K562 (cell line): ENCODE results near the gene SELENOO. TPM values are rescaled to one million over a fixed set of nuclear protein-coding genes. Genes with fewer than 3 reads are reported as not detected.

Experiments used
- ATAC-seq: fragments of 200-7000 bp; cut with Tn5 transposase; 3 replicates; pipeline ENCODE4 v1.9.1; 2020; ENCODE audit warnings: moderate library complexity
- BruUV-seq: library from RNA; stranded (reverse); fragments of 400-500 nt; replicated peaks from 2 replicates; lab custom pipeline; 2021; lab: Mats Ljungman, UMichigan
- CTCF ChIA-PET: fragments of 300-600 bp; formaldehyde crosslinking; extraction: SDS; loops from one replicate; lab custom pipeline; 2021; ENCODE audit warnings: low intra/inter-chr PET ratio; lab: Yijun Ruan, JAX
- POLR2A ChIA-PET: fragments of 300-600, 350-650 bp; sonication (Branson Sonifier 250); formaldehyde crosslinking; extraction: SDS; loops from one replicate; lab custom pipeline; 2021; ENCODE audit warnings: antibody characterized with exemption, inconsistent platforms; lab: Yijun Ruan, JAX
- DNase-seq, 4 experiments: peaks; one replicate each; pipeline versions ENCODE4 v3.0.0 to v3.0.0-alpha.2; 2011 to 2018; ENCODE audit warnings: low spot score in 3 of 4, mixed read lengths in 3 of 4; ENCODE audit errors: extremely low read depth in 1 of 4
- FAIRE-seq: peaks from 2 replicates; lab custom pipeline; 2011; peaks lifted over from hg19 to GRCh38; lab: Jason Lieb, UNC
- H2AFZ ChIP-seq: 2 replicates; pipeline ENCODE4 v1.6.0; 2011; ENCODE audit warnings: low read depth, low read length, control low read depth, inconsistent platforms
- H3K27ac ChIP-seq: fragments of 200-600 bp; 3 replicates; pipeline ENCODE4 v1.8.0; 2011; ENCODE audit warnings: low read depth, mild to moderate bottlenecking, control low read depth, inconsistent platforms, low read length, moderate library complexity, mixed read lengths; ENCODE audit errors: extremely low read depth
- H3K27me3 ChIP-seq, 2 experiments: fragments of 300-600 bp in 1 of 2; 2 replicates in 1 of 2; 3 replicates in 1 of 2; pipeline versions ENCODE4 v1.6.0 to v1.8.0; 2011; ENCODE audit warnings: inconsistent platforms in 2 of 2, low read length in 2 of 2, mild to moderate bottlenecking in 1 of 2, mixed read lengths in 1 of 2, moderate library complexity in 1 of 2; ENCODE audit not compliant: control insufficient read depth in 2 of 2, insufficient read depth in 2 of 2
- H3K36me3 ChIP-seq: fragments of 300-600 bp; 3 replicates; pipeline ENCODE4 v1.8.0; 2011; ENCODE audit warnings: mild to moderate bottlenecking, low read length, inconsistent platforms; ENCODE audit not compliant: control insufficient read depth, insufficient read depth
- H3K4me1 ChIP-seq, 2 experiments: fragments of 200-600 bp in 1 of 2; replicated peaks in 1 of 2; 2 replicates in 1 of 2; 3 replicates in 1 of 2; pipeline versions ENCODE4 v1.5.1 to v1.8.0; 2011; ENCODE audit warnings: inconsistent platforms in 2 of 2, low read length in 2 of 2, mild to moderate bottlenecking in 1 of 2, mixed read lengths in 1 of 2, moderate library complexity in 1 of 2; ENCODE audit not compliant: control insufficient read depth in 2 of 2, insufficient read depth in 2 of 2
- H3K4me2 ChIP-seq: 2 replicates; pipeline ENCODE4 v1.6.1; 2011; ENCODE audit warnings: low read length, control low read depth, inconsistent platforms, mixed read lengths; ENCODE audit not compliant: insufficient read depth
- H3K4me3 ChIP-seq: fragments of 200-600 bp; sonication (generic), shearing (Covaris generic); 2 replicates; pipeline ENCODE4 v1.5.1; 2016; ENCODE audit warnings: control low read depth, inconsistent platforms
- H3K79me2 ChIP-seq: fragments of 200-600 bp; 3 replicates; pipeline ENCODE4 v1.8.0; 2011; ENCODE audit warnings: low read length, inconsistent platforms; ENCODE audit not compliant: control insufficient read depth, insufficient read depth
- H3K9ac ChIP-seq, 2 experiments: 2 replicates each; pipeline versions ENCODE4 v1.6.0 to v1.6.1; 2011; ENCODE audit warnings: low read depth in 2 of 2, low read length in 2 of 2, control low read depth in 1 of 2, inconsistent platforms in 1 of 2, mild to moderate bottlenecking in 1 of 2, mixed read lengths in 1 of 2; ENCODE audit not compliant: insufficient read depth in 1 of 2
- H3K9me1 ChIP-seq: one replicate; pipeline ENCODE4 v1.6.0; 2011; ENCODE audit warnings: inconsistent platforms, mild to moderate bottlenecking, low read length, moderate library complexity; ENCODE audit not compliant: control insufficient read depth, insufficient read depth
- H3K9me3 ChIP-seq: replicated peaks from 2 replicates; pipeline ENCODE4 v1.5.1; 2011; ENCODE audit warnings: low read depth, low read length, inconsistent platforms; ENCODE audit not compliant: control insufficient read depth, insufficient read depth
- H4K20me1 ChIP-seq: replicated peaks from 2 replicates; pipeline ENCODE4 v1.6.1; 2011; ENCODE audit warnings: low read length, inconsistent platforms, mixed read lengths; ENCODE audit not compliant: control insufficient read depth, insufficient read depth
- BRD9 ChIP-seq: fragments of 450-650 bp; IDR thresholded peaks from 2 replicates; pipeline ENCODE4 v1.6.1; 2018; ENCODE audit warnings: low read depth; ENCODE audit not compliant: partially characterized antibody
- KLF13 ChIP-seq: fragments of 450-650 bp; IDR thresholded peaks from 2 replicates; pipeline ENCODE4 v1.6.1; 2016; ENCODE audit warnings: missing genetic modification characterization, low read depth, mild to moderate bottlenecking, missing compliant biosample characterization, moderate library complexity, borderline replicate concordance
- NFRKB ChIP-seq: fragments of 450-650 bp; IDR thresholded peaks from 2 replicates; pipeline ENCODE4 v1.6.1; 2016; ENCODE audit warnings: low read depth
- RBBP5 ChIP-seq: fragments of 200-600 bp; sonication (generic); IDR thresholded peaks from 2 replicates; pipeline ENCODE4 v1.6.1; 2012; ENCODE audit warnings: borderline replicate concordance, mild to moderate bottlenecking, low read length, control low read depth, inconsistent platforms; ENCODE audit not compliant: insufficient read depth, poor library complexity, severe bottlenecking
- WGBS: fragments of 100-300 bp; shearing (Covaris generic); methylation state at CpG from one replicate; pipeline ENCODE4 v1.1.6; 2016; ENCODE audit warnings: low coverage, mixed read lengths; ENCODE audit not compliant: insufficient coverage; ENCODE audit errors: missing lambda C conversion rate; 5-methylcytosine and 5-hydroxymethylcytosine counted together
- in situ Hi-C: fragments of 300-500 bp; cut with MboI; formaldehyde crosslinking; loops from 4 replicates; pipeline ENCODE4 v1.15.0; 2018; ENCODE audit warnings: inconsistent platforms, mixed read lengths
- intact Hi-C: fragments of 100-400 bp; cut with micrococcal nuclease; formaldehyde crosslinking; loops from 2 replicates; pipeline ENCODE4 v1.14.2; 2022
- polyA plus RNA-seq, 8 experiments: library from polyadenylated mRNA; depleted of rRNA in 4 of 8; stranded (reverse) in 5 of 8; unstranded in 3 of 8; fragments of >200 nt; fragmentation: Nextera tagmentation in 2 of 8; fragmentation: Illumina TruSeq in 1 of 8; extraction: Ambion mirVana in 2 of 8; extraction: Trizol in 1 of 8; gene quantifications; 2 replicates each; pipeline versions ENCODE4 v1.2.1 to v1.2.3, GENCODE V29; 2011 to 2014; ENCODE audit warnings: inconsistent platforms in 1 of 8, missing spikeins in 1 of 8
- total RNA-seq, 7 experiments: library from RNA; depleted of rRNA in 6 of 7; stranded (reverse); fragments of >200 nt in 6 of 7; fragmentation: Illumina TruSeq in 2 of 7; extraction: Trizol in 2 of 7; gene quantifications; 2 replicates each; pipeline versions ENCODE4 v1.2.1 to v1.2.3, GENCODE V29; 2011 to 2021; ENCODE audit warnings: low replicate concordance in 1 of 7
- TF ChIP-seq, protein P1 (sequence below), 2 experiments: fragments of 450-650 bp; formaldehyde crosslinking in 1 of 2; IDR thresholded peaks; 2 replicates each; pipeline versions ENCODE4 v1.4.0 to v1.6.1; 2014 to 2020; ENCODE audit warnings: mild to moderate bottlenecking in 2 of 2, borderline replicate concordance in 1 of 2, low read depth in 1 of 2
- TF ChIP-seq, protein P2 (sequence below): fragments of 250-450 bp; sonication (Bioruptor Pico); IDR thresholded peaks from 2 replicates; pipeline ENCODE4 v1.5.0; 2021
- TF ChIP-seq, protein P3 (sequence below): fragments of 200-800 bp; sonication (Bioruptor generic); IDR thresholded peaks from 2 replicates; pipeline ENCODE4 v1.6.1; 2017; ENCODE audit warnings: missing genetic modification characterization, missing compliant biosample characterization

The SELENOO gene
- total and polyA plus RNA-seq, 9 of the 15 experiments (the other 6 are each of a cell fraction or from before 2014, with no cell fraction given) = 0.37 to 24.9 (median 8.3) TPM

DNA sequence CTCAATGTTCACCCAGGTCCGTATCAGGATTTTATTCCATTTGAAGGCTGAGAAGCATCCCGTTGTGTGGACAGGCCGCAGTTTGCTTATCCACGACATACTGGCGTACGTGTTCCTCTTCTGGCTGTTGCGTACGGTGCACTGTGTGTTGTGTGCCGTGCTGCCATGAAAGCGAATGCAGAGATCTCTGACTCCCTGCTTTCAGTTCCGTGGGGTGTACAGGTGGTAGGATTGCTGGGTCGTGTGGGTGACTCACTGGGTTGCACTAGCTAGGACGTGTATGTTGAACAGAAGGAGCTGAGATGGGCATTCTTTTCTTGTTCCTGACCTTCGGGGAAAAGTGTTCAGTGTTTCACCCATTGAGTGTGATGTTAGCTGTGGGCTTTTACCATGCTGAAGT is 10.3 kb downstream of the SELENOO start:
- in situ Hi-C loops = loop anchor here (5.0 kb wide), 1 partner anchor 69 kb away; no protein-coding TSS in a partner anchor
- FAIRE-seq = no peak
- TF ChIP-seq, protein P1, sequence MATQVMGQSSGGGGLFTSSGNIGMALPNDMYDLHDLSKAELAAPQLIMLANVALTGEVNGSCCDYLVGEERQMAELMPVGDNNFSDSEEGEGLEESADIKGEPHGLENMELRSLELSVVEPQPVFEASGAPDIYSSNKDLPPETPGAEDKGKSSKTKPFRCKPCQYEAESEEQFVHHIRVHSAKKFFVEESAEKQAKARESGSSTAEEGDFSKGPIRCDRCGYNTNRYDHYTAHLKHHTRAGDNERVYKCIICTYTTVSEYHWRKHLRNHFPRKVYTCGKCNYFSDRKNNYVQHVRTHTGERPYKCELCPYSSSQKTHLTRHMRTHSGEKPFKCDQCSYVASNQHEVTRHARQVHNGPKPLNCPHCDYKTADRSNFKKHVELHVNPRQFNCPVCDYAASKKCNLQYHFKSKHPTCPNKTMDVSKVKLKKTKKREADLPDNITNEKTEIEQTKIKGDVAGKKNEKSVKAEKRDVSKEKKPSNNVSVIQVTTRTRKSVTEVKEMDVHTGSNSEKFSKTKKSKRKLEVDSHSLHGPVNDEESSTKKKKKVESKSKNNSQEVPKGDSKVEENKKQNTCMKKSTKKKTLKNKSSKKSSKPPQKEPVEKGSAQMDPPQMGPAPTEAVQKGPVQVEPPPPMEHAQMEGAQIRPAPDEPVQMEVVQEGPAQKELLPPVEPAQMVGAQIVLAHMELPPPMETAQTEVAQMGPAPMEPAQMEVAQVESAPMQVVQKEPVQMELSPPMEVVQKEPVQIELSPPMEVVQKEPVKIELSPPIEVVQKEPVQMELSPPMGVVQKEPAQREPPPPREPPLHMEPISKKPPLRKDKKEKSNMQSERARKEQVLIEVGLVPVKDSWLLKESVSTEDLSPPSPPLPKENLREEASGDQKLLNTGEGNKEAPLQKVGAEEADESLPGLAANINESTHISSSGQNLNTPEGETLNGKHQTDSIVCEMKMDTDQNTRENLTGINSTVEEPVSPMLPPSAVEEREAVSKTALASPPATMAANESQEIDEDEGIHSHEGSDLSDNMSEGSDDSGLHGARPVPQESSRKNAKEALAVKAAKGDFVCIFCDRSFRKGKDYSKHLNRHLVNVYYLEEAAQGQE (IDR thresholded peaks at IDR 0.05; ENCODE audit: borderline replicate concordance) = no peak
- TF ChIP-seq, protein P1 (CRISPR knock-in tag; IDR thresholded peaks at IDR 0.05; ENCODE audit: low read depth) = no peak
- TF ChIP-seq, protein P2, sequence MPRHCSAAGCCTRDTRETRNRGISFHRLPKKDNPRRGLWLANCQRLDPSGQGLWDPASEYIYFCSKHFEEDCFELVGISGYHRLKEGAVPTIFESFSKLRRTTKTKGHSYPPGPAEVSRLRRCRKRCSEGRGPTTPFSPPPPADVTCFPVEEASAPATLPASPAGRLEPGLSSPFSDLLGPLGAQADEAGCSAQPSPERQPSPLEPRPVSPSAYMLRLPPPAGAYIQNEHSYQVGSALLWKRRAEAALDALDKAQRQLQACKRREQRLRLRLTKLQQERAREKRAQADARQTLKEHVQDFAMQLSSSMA = no peak
- TF ChIP-seq KLF13 = no peak
- no peak for TF ChIP-seq NFRKB
- TF ChIP-seq, protein P3, sequence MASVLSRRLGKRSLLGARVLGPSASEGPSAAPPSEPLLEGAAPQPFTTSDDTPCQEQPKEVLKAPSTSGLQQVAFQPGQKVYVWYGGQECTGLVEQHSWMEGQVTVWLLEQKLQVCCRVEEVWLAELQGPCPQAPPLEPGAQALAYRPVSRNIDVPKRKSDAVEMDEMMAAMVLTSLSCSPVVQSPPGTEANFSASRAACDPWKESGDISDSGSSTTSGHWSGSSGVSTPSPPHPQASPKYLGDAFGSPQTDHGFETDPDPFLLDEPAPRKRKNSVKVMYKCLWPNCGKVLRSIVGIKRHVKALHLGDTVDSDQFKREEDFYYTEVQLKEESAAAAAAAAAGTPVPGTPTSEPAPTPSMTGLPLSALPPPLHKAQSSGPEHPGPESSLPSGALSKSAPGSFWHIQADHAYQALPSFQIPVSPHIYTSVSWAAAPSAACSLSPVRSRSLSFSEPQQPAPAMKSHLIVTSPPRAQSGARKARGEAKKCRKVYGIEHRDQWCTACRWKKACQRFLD (CRISPR knock-in tag) = no peak
- TF ChIP-seq RBBP5 = no peak
- no peak for TF ChIP-seq BRD9

More for the DNA sequence above, 10.3 kb downstream of the SELENOO start:
- Histone ChIP-seq H3K27me3 (no peaks in the 10 kb centered on the region), H2AFZ (no peak overlapping the region), H3K9me1 (no peaks in the 10 kb centered on the region), H3K9me3 (0 out of 2 replicates have a peak, but pooled peaks cover 2% of the 10 kb centered on the region), H3K4me2 (no peak overlapping the region), H3K27ac (no peak overlapping the region), H3K9ac (no peak overlapping the region), H3K4me1 (peaks cover 0 to 30% of the 10 kb centered on the region in 2 experiments; a peak in 2 of 5 replicates), H3K79me2 (peaks cover 13% of the 10 kb centered on the region; the same call in 2 of the 3 replicates), H4K20me1 (0 out of 2 replicates have a peak, but pooled peaks cover 3% of the 10 kb centered on the region), H3K4me3 (no peak overlapping the region), H3K36me3 (peaks cover 66% of the 10 kb centered on the region)
- intact Hi-C loops = no loop called here
- ATAC-seq (no peak), DNase-seq (no peak)
- no TSS peak for BruUV-seq
- POLR2A ChIA-PET = no interaction called here
- WGBS = 93% methylated on average over 13 of the region's 14 CpGs
- CTCF ChIA-PET = no interaction called here
